HepG2 (cell line): Measurements from ENCODE around the gene TXNRD3. TPM values are rescaled to one million over a fixed set of nuclear protein-coding genes. Genes with fewer than 3 reads are reported as not detected.

Experiments
- ATAC-seq: fragments of 200-7000 bp; cut with Tn5 transposase; 3 replicates; pipeline ENCODE4 v1.9.1; 2020; ENCODE audit warnings: mild to moderate bottlenecking, moderate library complexity
- BruUV-seq: library from RNA; stranded (reverse); fragments of 400-500 nt; replicated peaks from 2 replicates; lab custom pipeline; 2021; lab: Mats Ljungman, UMichigan
- CTCF ChIA-PET: fragments of 300-600 bp; formaldehyde crosslinking; extraction: SDS; loops from one replicate; lab custom pipeline; 2021; ENCODE audit warnings: low total read pairs, inconsistent platforms, low intra/inter-chr PET ratio; lab: Yijun Ruan, JAX
- POLR2A ChIA-PET: fragments of 350-600 bp; sonication (Branson Sonifier 250); formaldehyde crosslinking; loops from one replicate; lab custom pipeline; 2020; ENCODE audit warnings: antibody characterized with exemption, inconsistent platforms; lab: Yijun Ruan, JAX
- DNase-seq: peaks from one replicate; pipeline ENCODE4 v3.0.0-alpha.2; 2015; ENCODE audit warnings: low spot score
- FAIRE-seq: peaks from 3 replicates; lab custom pipeline; 2011; peaks lifted over from hg19 to GRCh38; lab: Jason Lieb, UNC
- H2AFZ ChIP-seq: one replicate; pipeline ENCODE4 v1.6.1; 2011; ENCODE audit warnings: low read length, inconsistent platforms
- H3K27ac ChIP-seq: fragments of 300-600 bp; 3 replicates; pipeline ENCODE4 v1.8.0; 2011; ENCODE audit warnings: mixed run types, mild to moderate bottlenecking, mixed read lengths, low read length, inconsistent platforms; ENCODE audit not compliant: insufficient read depth; ENCODE audit errors: extremely low read length
- H3K27me3 ChIP-seq, 2 experiments: fragments of 200-600 bp in 1 of 2; 2 replicates in 1 of 2; 3 replicates in 1 of 2; pipeline versions ENCODE4 v1.6.0 to v1.8.0; 2011; ENCODE audit warnings: low read length in 2 of 2, mild to moderate bottlenecking in 2 of 2, moderate library complexity in 2 of 2, inconsistent platforms in 1 of 2; ENCODE audit not compliant: insufficient read depth in 2 of 2, control insufficient read depth in 1 of 2
- H3K36me3 ChIP-seq, 2 experiments: fragments of 200-600 bp in 1 of 2; replicated peaks in 1 of 2; 2 replicates in 1 of 2; 3 replicates in 1 of 2; pipeline versions ENCODE4 v1.5.1 to v1.8.0; 2011; ENCODE audit warnings: low read length in 2 of 2, inconsistent platforms in 1 of 2; ENCODE audit not compliant: insufficient read depth in 2 of 2, control insufficient read depth in 1 of 2
- H3K4me1 ChIP-seq: 2 replicates; pipeline ENCODE4 v1.5.1; 2012; ENCODE audit warnings: low read length, inconsistent platforms; ENCODE audit not compliant: insufficient read depth
- H3K4me2 ChIP-seq: 2 replicates; pipeline ENCODE4 v1.6.0; 2011; ENCODE audit warnings: low read depth, low read length, inconsistent platforms
- H3K4me3 ChIP-seq, 3 experiments: fragments of 200-600 bp in 1 of 3; sonication (generic), shearing (Covaris generic) in 1 of 3; replicated peaks in 1 of 3; 2 replicates each; pipeline ENCODE4 v1.5.1; 2011 to 2016; ENCODE audit warnings: low read length in 3 of 3, inconsistent platforms in 2 of 3, low read depth in 2 of 3, mild to moderate bottlenecking in 2 of 3, control low read depth in 1 of 3, mixed read lengths in 1 of 3; ENCODE audit not compliant: insufficient read depth in 1 of 3
- H3K79me2 ChIP-seq: one replicate; pipeline ENCODE4 v1.6.1; 2011; ENCODE audit warnings: low read length, inconsistent platforms; ENCODE audit not compliant: insufficient read depth
- H3K9ac ChIP-seq: 2 replicates; pipeline ENCODE4 v1.6.0; 2011; ENCODE audit warnings: mild to moderate bottlenecking, low read depth, low read length, inconsistent platforms; ENCODE audit not compliant: insufficient read depth
- H3K9me3 ChIP-seq: 2 replicates; pipeline ENCODE4 v1.5.1; 2012; ENCODE audit warnings: mild to moderate bottlenecking, low read length
- H4K20me1 ChIP-seq: 2 replicates; pipeline ENCODE4 v1.6.0; 2011; ENCODE audit warnings: inconsistent platforms, mild to moderate bottlenecking, low read length, moderate library complexity; ENCODE audit not compliant: insufficient read depth
- CREBL2 ChIP-seq: sonication (generic); formaldehyde crosslinking; IDR thresholded peaks from 2 replicates; pipeline ENCODE4 v1.8.1; 2023; ENCODE audit warnings: missing genetic modification reagents, mild to moderate bottlenecking, borderline replicate concordance
- FOXJ3 ChIP-seq: sonication (generic); formaldehyde crosslinking; IDR thresholded peaks from 2 replicates; pipeline ENCODE4 v1.4.0; 2020; ENCODE audit warnings: missing genetic modification reagents, mild to moderate bottlenecking, borderline replicate concordance
- MLLT10 ChIP-seq: sonication (generic); formaldehyde crosslinking; IDR thresholded peaks from 2 replicates; pipeline ENCODE4 v1.4.0; 2020; ENCODE audit warnings: missing genetic modification reagents
- NCOA5 ChIP-seq: sonication (generic); formaldehyde crosslinking; IDR thresholded peaks from 2 replicates; pipeline ENCODE4 v1.4.0; 2020; ENCODE audit warnings: missing genetic modification reagents
- NFYC ChIP-seq: IDR thresholded peaks from 2 replicates; pipeline ENCODE4 v1.6.1; 2016; ENCODE audit warnings: missing genetic modification reagents, missing compliant biosample characterization
- NR1H2 ChIP-seq: sonication (generic); formaldehyde crosslinking; IDR thresholded peaks from 2 replicates; pipeline ENCODE4 v1.8.1; 2022; ENCODE audit warnings: low read depth, missing genetic modification reagents, borderline replicate concordance
- PBX3 ChIP-seq: sonication (generic); formaldehyde crosslinking; IDR thresholded peaks from 2 replicates; pipeline ENCODE4 v1.8.1; 2023; ENCODE audit warnings: missing genetic modification reagents, inconsistent platforms, borderline replicate concordance
- RFXAP ChIP-seq: sonication (generic); formaldehyde crosslinking; IDR thresholded peaks from 2 replicates; pipeline ENCODE4 v1.4.0; 2020; ENCODE audit warnings: missing genetic modification reagents, borderline replicate concordance
- SP1 ChIP-seq, 2 experiments: fragments of 450-650 bp in 1 of 2; sonication (generic) in 1 of 2; formaldehyde crosslinking in 1 of 2; IDR thresholded peaks; 2 replicates each; pipeline versions ENCODE4 v1.4.0 to v1.6.1; 2016 to 2020; ENCODE audit warnings: missing genetic modification reagents in 1 of 2
- YEATS2 ChIP-seq: sonication (generic); formaldehyde crosslinking; IDR thresholded peaks from 2 replicates; pipeline ENCODE4 v1.4.0; 2020; ENCODE audit warnings: missing genetic modification reagents, borderline replicate concordance
- ZFP62 ChIP-seq: sonication (generic); formaldehyde crosslinking; IDR thresholded peaks from 2 replicates; pipeline ENCODE4 v1.4.0; 2020; ENCODE audit warnings: missing genetic modification reagents
- ZHX2 ChIP-seq, 2 experiments: sonication (generic) in 1 of 2; formaldehyde crosslinking in 1 of 2; IDR thresholded peaks; 2 replicates each; pipeline versions ENCODE4 v1.6.1 to v1.9.0; 2014 to 2022; ENCODE audit warnings: antibody characterized with exemption in 1 of 2, borderline replicate concordance in 1 of 2, inconsistent platforms in 1 of 2, low read depth in 1 of 2, missing genetic modification reagents in 1 of 2
- ZNF124 ChIP-seq: sonication (generic); formaldehyde crosslinking; IDR thresholded peaks from 2 replicates; pipeline ENCODE4 v1.4.0; 2020; ENCODE audit warnings: missing genetic modification reagents
- ZNF263 ChIP-seq: sonication (generic); formaldehyde crosslinking; IDR thresholded peaks from 2 replicates; pipeline ENCODE4 v1.4.0; 2020; ENCODE audit warnings: missing genetic modification reagents
- ZNF484 ChIP-seq: sonication (generic); formaldehyde crosslinking; IDR thresholded peaks from 2 replicates; pipeline ENCODE4 v1.5.1; 2020; ENCODE audit warnings: mild to moderate bottlenecking, low read depth, missing genetic modification reagents, borderline replicate concordance
- ZNF605 ChIP-seq: sonication (generic); formaldehyde crosslinking; IDR thresholded peaks from 2 replicates; pipeline ENCODE4 v1.8.0; 2022; ENCODE audit warnings: mild to moderate bottlenecking, missing genetic modification reagents
- ZNF788 ChIP-seq: sonication (generic); formaldehyde crosslinking; IDR thresholded peaks from 2 replicates; pipeline ENCODE4 v1.5.0; 2020; ENCODE audit warnings: mild to moderate bottlenecking, missing genetic modification reagents, borderline replicate concordance
- WGBS: methylation state at CpG from one replicate; pipeline ENCODE4 v1.1.6; 2017; ENCODE audit warnings: low lambda C conversion rate; 5-methylcytosine and 5-hydroxymethylcytosine counted together
- in situ Hi-C: cut with HindIII; loops from 2 replicates; pipeline ENCODE4 v1.10.0; 2017; ENCODE audit warnings: low pct_unique_long_range_greater_than_20kb; ENCODE audit not compliant: extremely low pct_ligation_motif_present
- intact Hi-C: fragments of 100-400 bp; cut with micrococcal nuclease; formaldehyde crosslinking; loops from one replicate; pipeline ENCODE4 v1.10.0; 2022; ENCODE audit not compliant: unreplicated experiment
- polyA plus RNA-seq, 8 experiments: library from polyadenylated mRNA; depleted of rRNA in 3 of 8; stranded (reverse) in 7 of 8; unstranded in 1 of 8; fragments of >200 nt; fragmentation: Illumina TruSeq in 4 of 8; extraction: Trizol in 4 of 8; gene quantifications; 2 replicates each; pipeline versions ENCODE4 v1.2.1 to v1.2.3, GENCODE V29; 2011 to 2016; ENCODE audit warnings: low read depth in 4 of 8, missing spikeins in 1 of 8, mixed read lengths in 1 of 8; ENCODE audit not compliant: insufficient read depth in 1 of 8
- total RNA-seq, 5 experiments: library from RNA; depleted of rRNA; stranded (reverse); fragments of >200 nt; fragmentation: Illumina TruSeq; extraction: Trizol; gene quantifications; 2 replicates each; pipeline ENCODE4 v1.2.3, GENCODE V29; 2016; ENCODE audit warnings: low read depth in 1 of 5

TXNRD3 gene
- total and polyA plus RNA-seq, 2 of the 13 experiments (the other 11 are each of a cell fraction or from before 2014, with no cell fraction given), result 4.8 to 20.7 TPM

- no peak for TF ChIP-seq PBX3
- no peak for TF ChIP-seq ZHX2 (IDR thresholded peaks at IDR 0.05; ENCODE audit: low read depth)
- no peak for TF ChIP-seq ZHX2 (CRISPR knock-in tag; IDR thresholded peaks at IDR 0.05; ENCODE audit: borderline replicate concordance)
Measured at GRCh38 chr3:126621171-126621570, 33.8 kb downstream of the TXNRD3 start (continued).

- CTCF ChIA-PET, result no interaction called here
Measured at GRCh38 chr3:126620738-126621137, 34.2 kb downstream of the TXNRD3 start.

More at GRCh38 chr3:126620738-126621137, 34.2 kb downstream of the TXNRD3 start:
- no peak for ATAC-seq
- in situ Hi-C loops, result no loop called here
- Histone ChIP-seq H3K27ac (no peak overlapping the region), H3K27me3 (no peaks in the 10 kb centered on the region), H3K79me2 (no peaks in the 10 kb centered on the region), H3K9ac (no peak overlapping the region), H2AFZ (no peak overlapping the region), H3K4me3 (no peak overlapping the region)
- 97% methylated on average over 7 of the region's 7 CpGs for WGBS
- FAIRE-seq, result no peak
- intact Hi-C loops, result no loop called here
- no peak for DNase-seq
- POLR2A ChIA-PET, result no interaction called here
- TF ChIP-seq FOXJ3 (CRISPR knock-in tag) (no peak), YEATS2 (CRISPR knock-in tag) (no peak), NFYC (no peak), ZNF605 (CRISPR knock-in tag) (no peak), ZNF263 (no peak), NR1H2 (CRISPR knock-in tag) (no peak), ZNF124 (CRISPR knock-in tag) (no peak), RFXAP (CRISPR knock-in tag) (no peak), MLLT10 (no peak), ZNF788 (CRISPR knock-in tag) (no peak), SP1 (IDR thresholded peaks at IDR 0.05) (no peak), SP1 (CRISPR knock-in tag; IDR thresholded peaks at IDR 0.05) (no peak), CREBL2 (CRISPR knock-in tag) (no peak), NCOA5 (no peak), ZNF484 (CRISPR knock-in tag) (no peak), ZFP62 (CRISPR knock-in tag) (no peak)
- TF ChIP-seq, all 625 proteins: peak for 0
- Histone ChIP-seq H3K4me2 (no peak overlapping the region), H3K36me3 (peaks cover 0 to 10% of the 10 kb centered on the region in 2 experiments; a peak in 1 of 5 replicates), H3K4me1 (no peaks in the 10 kb centered on the region), H4K20me1 (no peaks in the 10 kb centered on the region), H3K9me3 (no peaks in the 10 kb centered on the region)
- no TSS peak for BruUV-seq
